NCI-H510A treated with DMSO at 0.1 percent for 48 hours (cell line): ENCODE measurements around the gene ARPC2.

Experiments
- DNase-seq: peaks from one replicate; lab custom pipeline; 2025; lab: John Stamatoyannopoulos, UW

ARPC2 gene

DNA sequence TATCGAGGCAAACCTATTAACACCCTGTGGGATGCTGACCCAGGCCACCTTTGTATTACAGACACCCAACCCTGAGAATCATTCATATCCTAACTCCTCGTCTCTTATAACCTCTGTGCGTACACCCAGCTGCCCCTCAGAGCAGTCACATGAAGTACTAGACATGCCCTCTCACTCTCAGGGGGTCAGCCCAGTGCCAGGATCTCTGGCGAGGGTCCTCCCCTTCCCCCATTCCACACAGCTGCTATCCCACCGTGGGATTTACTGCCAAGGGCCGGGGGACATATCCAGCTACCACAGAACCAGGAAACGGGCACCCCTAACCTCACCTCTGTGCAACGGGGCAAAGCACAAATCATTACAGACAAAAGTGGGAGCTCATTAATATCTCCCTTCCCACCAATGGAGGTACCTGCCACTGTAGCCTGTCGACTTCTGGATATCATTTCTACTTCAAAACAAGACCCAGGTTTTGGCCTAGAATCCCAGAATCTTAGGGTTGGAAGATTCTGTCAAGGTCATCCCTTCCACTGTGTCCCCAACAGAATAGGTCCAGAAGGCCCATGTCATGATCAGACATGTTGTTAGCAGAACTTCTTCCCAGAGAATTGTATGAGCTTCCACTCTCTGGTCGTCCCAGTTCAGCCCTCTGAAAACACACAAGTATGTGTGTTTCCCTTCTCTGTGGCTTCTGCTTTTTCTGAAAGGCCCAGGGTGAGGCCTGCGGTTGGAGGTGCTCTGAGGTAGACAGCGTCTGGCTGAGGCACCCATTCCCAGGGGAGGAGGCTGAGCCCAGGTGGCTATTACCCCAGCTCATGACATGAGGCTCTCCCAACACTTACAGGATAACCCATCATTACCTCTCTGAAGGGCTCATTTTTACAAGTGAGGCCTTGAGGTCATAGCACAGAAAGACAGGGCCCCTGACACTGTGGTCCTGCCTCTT is 73.6 kb downstream of the ARPC2 start:
- no peak for DNase-seq

DNA sequence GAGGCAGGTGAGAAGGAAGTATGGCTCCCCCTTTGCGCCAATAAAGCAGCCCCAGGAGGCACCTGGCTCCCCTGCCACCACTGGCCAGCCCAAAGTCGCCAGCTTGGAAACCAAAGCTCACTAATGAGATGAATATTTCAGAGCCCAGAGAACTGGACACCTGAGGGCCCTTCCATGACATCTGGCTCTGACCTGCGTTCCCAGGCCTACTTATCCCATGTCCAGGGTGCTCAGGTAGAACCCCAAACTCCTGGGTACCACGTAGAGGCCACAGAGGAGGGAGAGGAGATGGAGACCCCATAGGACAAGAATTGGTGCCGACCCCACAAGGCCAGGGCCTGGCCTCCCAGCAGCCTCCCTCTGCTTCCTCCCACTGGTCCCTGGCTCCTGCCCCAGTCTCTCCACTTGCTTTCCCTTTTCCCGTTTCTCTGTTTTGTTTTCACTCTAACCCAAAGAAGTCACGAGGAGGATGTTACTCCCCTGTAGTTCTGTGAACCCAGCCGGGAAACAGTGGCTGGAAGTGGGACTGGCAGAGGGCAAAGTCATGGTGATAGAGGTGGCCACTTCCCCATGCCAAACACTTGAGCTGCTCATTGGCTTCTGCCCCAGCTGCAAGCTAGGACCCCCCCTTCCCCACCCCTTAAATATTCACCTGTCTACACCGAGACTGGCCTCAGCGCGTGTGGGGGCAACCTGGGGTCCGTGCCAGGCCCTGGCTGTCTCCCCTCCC is 74.5 kb downstream of the ARPC2 start:
- no peak for DNase-seq

DNA sequence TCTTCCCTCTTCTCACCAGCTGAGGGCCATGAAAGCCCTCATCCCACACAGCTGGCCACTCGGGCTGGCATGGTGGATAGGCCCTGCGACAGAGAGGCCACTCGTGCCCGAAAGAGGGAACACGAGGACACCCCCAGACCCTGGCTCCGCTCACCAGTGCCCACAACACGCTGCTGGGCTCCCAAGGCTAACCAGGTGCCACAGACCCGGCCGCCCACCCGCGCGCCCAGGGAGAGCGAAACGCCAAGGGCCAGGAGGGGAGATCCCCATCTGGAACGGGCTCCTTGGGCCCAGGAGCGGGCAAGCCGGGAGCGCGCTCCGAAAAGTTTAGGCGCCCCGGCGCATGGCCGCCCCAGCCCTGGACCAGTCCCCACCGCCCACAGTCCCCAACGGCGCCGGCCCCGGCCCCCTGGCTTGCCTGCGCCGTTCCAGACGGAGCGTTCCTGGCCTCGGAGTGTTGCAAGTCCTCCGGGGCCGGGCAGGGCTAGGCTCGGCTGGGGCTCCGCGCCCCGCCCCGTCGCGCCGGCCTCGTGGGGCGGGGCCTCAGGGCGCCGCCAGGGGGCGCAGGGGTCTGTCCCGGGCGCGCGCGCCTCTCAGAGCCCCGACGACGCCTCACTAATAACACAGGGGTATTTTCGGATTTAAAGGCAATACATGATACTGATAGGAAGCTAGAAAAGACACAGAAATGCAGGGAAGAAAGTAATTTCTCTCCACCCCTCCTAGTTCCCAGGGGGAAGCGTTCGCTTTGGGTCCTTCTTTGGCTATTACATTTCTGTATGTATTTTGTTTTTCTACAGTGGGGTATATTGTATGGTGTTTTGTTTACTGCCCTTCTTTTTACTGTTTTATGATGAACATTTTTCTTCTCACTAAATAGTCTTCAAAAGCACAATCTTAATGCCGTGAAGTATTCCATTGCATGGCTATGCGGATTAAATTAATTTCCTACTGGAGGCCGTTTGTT is 75.3 kb downstream of the ARPC2 start, which contains the start of gene TMBIM1:
Gene TMBIM1, minus strand, starts transcription at position 456 of the 967 bp plus-strand sequence. CDS start 10,362 bp downstream, outside the sequence.
- peak; percentile 71 for DNase-seq

DNA sequence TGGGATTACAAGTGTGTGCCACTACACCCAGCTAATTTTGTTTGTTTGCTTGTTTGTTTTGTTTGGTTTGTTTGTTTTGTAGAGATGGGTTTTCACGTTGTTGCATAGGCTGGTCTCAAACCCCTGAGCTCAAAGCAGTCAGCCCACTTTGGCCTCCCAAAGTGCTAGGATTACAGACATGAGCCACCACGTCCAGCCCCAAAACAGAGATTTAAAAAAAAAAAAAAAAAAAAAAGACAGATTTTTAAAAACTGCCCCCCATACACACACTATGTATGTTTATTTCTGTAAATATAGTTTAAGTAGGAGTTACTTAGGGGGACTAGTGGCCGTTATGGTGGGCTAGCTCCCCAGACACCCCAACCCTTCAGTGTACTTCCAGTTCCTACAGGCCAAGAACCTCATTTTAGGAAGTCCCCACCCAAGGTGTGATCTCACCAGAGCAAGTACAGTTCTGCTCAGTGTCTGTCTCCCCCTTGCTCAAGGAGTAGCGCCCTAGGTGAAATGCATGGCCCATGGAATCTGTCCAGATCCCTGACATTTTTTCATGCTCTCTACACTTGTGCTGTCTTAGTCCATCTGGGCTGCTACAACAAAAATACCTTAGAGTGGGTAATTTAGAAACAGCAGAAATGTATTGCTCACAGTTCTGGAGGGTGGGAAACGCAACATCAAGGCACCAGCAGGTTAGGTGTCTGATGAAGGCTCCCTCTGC is 76.9 kb downstream of the ARPC2 start:
- DNase-seq, result no peak

DNA sequence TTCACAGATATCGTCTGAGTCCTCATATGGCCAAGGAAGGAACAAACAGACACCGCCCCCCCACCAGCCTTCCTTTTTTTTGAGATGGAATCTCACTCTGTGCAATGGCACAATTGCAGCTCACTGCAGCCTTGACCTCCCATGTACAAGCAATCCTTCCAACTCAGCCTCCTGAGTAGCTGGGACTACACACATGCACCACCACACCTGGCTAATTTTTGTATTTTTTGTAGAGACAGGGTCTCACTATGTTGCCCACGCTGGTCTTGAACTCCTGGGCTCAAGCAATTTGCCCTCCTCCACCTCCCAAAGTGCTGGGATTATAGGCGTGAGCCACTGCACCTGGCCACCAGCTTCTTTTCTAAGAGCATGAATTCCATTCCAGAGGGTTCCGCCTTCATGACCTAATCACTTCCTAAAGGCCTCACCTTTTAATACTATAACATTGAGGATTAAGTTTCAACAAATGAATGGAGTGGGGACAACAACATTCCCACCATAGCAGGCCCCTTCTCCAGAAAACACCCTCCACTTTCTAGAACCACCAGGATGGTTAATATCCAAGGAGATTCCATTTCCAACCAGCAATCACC is 77.5 kb downstream of the ARPC2 start:
- peak; percentile 38 for DNase-seq

DNA sequence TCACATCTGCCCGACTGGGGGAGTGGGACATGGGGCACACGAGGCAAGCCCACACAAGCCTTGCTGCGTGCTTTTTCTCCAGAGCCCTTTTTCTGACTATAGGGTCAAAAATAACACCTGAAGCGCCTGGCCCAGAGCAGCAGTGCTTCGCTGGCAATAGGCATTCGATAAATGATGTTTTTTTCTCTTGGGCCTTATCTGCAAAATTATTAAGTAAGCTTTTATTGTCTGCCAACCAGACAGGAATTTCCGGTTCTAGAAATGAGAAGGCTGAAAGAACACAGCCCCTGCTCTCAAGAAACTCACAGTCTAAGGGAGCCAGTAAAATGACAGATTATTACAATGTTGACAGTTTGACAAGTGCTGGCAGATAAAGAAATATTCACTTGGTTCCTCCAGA is 78.0 kb downstream of the ARPC2 start:
- DNase-seq, result peak; percentile 58

DNA sequence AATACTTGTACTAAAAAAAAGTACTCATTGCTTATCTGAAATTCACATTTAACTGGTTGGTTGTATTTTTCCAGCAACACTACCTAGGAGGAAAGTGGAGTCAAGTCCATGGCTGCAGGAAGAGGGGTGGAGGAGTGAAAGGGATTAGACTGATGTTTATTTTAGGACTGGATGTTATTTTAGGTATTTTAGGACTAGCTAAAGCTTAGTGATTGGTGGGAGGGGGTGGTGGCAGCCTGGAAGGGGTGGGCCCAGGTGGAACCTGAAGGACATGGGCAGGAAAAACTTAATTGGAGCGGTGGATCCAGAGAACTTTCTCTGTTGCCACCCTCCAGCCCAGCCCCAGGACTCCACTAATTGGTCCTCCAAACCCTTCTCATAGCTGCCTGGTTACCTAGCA is 79.2 kb downstream of the ARPC2 start:
- DNase-seq, result no peak

DNA sequence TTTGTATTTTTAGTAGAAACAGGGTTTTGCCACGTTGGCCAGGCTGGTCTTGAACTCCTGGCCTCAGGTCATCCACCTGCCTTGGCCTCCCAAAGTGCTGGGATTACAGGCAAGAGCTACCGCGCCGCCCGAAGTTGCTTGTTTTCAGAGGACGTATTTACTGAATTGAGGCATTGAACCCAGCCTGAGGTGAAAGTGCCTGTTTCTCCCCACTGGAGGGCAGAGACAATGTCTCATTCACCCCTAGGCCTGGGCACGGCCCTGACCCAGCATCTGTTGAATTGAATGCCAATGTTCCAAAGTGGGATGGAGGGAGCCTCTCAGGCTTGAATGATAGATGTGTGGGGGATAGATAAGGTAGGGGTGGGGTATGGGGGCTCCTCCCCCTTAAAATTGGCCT is 79.9 kb downstream of the ARPC2 start:
- DNase-seq, result no peak

DNA sequence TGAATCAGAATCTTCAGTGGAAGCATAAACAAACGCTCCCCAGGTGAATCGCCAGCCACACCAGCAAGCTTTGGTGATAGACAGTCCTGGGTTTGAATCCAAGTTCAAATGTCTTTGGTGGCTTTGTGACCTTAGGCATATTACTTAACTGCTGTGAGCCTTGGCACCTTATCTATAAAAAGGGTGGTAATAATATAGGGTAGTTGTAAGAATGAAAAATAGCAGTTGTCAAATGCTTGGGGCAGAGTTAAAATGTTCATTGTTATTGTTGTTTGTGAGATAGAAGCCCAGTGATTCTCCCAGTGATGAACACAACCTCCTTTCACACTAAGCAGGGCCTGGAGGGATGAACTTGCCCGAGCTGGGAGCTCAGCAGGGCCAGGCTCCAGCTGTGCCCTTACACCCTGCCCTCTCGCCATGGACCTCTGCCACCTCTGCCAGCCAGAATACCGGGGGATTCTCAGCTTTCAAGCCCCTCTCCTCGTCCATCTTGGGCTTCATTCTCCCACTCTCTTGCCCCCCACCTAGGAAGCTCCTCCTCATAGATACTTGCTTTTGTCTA is 81.4 kb downstream of the ARPC2 start:
- DNase-seq, result no peak

DNA sequence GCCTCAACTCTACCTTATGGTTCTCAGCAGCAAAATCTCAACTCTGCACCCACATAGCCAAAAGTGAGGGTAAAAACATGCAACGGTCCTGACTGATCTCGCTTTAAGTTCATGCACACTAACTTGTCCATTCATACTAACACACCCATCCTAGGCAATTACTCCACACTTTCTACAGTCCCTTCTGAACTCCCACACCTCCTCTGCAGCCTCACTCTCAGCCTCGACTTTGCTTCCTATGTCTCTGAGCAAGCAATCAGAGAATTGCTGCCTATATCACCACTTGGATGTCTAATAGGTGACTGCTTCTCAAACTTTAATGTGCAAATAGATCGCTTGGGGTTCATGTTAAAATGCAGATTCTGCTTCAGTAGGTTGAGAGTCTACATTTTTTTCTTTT is 83.2 kb downstream of the ARPC2 start:
- DNase-seq, result no peak

DNA sequence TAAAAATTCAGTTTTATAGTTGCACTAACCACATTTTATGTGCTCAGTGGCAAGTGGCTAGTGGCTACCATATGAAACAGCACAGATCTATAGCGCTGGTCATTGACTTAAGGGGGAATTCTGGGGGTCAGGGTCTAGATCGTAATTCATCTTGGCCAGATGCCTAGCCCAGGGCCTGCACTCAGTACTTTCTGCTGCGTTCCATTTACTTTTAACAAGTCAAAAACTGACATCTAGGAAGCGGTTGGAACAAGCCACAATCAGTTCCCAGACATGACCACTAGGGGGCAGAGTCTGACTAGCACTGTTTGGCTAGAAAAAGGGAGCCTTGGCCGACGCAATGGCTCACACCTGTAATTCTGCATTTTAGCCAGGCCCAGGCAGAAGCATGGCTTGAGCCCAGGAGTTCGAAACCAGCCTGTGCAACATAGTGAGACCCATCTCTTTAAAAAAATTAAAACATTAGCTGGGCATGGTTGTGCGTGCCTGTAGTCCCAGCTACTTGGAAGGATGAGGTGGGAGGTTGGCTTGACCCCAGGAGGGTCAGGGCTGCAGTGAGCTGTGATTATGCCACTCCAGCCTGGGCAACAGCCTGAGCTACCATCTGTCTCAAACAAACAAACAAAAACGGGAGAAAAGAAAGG is 84.3 kb downstream of the ARPC2 start:
- DNase-seq, result peak; percentile 94
